ENCODE measurements around the gene TSC22D2.
"Not testable (repeated sequence)": the region's sequence is repeated elsewhere in the genome, so short reads cannot be mapped to it uniquely, and the experiment has no call there.

TSC22D2 gene

DNA sequence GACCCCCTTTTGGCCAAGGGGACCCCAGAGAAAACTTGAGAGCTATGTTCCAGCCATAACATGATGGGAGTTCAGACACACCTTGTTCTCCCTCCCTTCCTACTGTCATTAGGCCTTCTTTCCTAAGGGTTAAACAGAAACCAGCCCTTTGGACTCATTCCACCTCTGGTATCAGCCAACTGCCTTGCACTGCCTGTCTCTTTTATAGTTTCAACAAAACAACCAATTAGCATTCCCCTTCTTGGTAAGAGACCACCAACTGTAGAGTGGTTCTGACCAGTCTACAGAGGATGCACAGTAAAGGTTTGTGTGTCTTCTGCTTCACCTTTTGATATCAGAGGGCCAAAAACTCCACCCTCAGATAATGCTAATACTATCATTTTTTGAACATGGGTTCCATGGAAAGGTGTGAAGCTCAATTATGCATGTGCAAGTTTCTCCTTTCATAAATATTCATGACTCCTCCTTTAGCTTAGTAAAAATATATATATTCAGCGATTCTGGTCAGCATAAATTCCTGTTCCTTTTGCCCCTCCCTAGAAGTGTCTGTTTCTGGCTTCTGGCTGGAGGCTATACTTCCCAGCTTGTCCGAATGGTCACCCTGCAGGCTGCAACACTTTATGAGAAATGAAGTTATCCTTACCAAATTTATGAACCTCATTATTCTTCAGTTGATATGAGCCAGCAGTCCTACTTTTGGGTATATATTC lies 82.3 kb downstream of the TSC22D2 start:
- DNase-seq = no peak

DNA sequence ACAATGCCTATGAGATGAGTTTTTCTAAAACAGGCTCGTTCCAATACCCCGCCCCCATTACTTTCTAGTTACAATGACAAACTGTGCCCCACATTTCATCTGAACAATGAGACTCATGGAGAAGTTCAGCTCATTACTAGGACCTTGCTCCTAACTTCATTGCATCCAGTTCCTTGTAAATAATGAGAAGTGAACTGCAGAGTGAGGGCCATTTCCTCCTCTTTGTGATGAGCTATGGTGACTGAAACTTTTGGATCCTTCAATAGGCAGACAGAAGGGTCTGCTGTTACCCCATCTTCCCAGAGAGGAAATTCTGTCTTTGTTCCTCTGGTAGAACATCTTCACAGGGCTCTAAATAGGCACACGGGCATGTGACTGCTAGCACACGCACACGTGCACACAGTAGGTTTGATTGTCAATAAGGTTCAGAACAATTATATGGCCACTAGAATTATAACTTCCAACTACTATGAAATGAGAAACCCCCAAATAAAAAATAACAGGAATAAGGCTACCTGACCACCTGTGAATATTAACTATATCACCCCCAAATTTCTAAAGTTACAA lies 86.4 kb downstream of the TSC22D2 start:
- DNase-seq = no peak

- DNase-seq = no peak
These were observed 87.1 kb downstream of the TSC22D2 start for GRCh38 chr3:150495149-150495548.

GRCh38 chr3:150495563-150496168 lies 87.6 kb downstream of the TSC22D2 start:
- peak; percentile 18 for DNase-seq

GRCh38 chr3:150497956-150498355 lies 89.9 kb downstream of the TSC22D2 start:
- no peak for DNase-seq

GRCh38 chr3:150500960-150501359 lies 92.9 kb downstream of the TSC22D2 start:
- DNase-seq = not testable (repeated sequence)

DNA sequence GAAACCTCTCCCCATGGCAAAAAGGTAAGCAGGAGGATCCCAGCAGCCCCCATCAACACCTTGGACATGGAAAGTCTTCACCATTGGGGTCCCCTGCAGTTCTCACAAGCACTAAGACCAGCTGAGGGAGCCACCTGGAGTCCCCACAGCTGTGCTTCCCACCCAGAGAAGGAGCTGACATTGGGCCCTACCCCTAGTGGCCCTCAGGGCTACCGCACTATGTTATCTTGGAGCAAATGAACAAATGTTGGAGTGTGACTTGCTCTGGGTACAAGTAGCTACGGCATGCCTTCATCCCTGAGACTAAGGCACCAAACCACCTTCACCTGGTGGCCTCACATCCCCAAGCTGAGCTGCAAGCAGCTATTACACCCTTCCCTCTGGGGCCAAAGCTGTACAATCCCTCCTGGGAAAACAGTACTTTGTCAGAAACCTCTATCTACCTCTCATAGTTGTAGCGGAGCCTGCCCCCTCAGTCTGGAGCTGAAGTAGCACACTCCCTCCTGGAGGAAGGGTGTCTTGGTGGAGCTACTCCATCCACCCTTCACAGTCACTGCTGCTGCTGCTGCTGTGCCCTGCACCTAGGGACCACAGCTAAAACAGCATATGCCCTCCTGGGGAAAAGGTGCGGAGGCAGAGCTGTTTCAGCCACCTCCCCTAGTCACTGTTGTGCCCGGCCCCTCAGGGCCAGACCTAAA lies 95.5 kb downstream of the TSC22D2 start:
- DNase-seq = no peak

GRCh38 chr3:150504483-150504882 lies 96.4 kb downstream of the TSC22D2 start:
- DNase-seq = no peak

DNA sequence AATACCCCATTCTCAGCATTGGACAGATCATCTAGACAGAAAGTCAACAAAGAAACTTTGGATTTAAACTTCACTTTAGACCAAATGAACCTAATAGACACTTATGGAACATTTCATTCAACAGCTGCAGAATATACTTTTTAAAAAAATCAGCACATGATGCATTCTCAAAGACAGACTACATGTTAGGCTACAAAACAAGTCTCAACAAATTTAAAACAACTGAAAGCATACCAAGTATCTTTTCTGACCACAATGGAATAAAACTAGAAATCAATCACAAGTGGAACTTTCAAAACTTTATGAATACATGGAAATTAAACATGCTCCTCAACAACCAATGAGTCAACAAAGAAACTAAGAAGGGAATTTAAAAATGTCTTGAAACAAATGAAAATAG lies 100.3 kb downstream of the TSC22D2 start:
- no peak for DNase-seq

DNA sequence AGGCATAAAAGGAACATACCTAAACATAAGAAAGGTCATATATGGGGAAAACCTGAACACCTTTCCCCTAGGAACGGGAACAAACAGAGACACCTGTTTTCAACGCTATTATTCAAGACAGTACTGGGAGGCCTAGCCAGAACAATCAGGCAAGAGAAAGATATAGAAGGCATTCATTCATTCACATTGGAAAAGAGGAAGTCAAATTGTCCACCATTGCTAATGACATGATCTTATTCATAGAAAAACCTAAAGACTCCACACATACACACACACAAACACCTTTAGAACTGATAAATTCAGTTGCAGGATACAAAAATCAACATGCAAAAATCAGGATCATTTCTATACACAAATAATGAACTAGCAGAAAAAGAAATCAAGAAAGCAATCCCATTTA lies 101.7 kb downstream of the TSC22D2 start:
- no peak for DNase-seq

DNA sequence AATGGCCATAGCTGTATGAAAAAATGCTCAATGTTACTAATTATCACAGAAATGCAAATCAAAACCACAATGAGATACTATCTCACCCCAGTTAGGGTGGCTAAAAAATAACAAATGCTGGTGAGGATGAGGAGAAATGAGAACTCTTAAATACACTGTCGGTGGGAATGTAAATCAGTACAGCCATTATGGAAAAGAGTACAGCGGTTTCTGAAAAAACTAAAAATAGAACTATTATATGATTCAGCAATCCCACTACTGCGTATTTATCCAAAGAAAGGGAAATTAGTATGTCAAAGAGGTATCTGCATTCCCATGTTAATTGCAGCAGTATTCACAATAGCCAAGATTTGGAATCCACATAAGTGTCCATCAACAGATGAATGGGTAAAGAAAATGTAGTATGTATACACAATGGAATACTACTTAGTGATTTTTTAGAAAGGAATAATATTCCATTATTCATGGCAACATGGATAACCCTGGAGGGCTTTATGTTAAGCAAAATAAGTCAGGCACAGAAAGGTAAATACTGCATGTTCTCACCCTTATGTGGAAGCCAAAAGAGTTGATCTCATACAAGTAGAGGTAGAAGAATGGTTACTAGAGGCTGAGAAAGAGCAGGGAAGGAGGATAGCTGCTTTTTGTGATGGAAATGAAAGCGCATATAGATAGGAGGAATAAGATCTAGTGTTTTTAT lies 103.2 kb downstream of the TSC22D2 start:
- no peak for DNase-seq

DNA sequence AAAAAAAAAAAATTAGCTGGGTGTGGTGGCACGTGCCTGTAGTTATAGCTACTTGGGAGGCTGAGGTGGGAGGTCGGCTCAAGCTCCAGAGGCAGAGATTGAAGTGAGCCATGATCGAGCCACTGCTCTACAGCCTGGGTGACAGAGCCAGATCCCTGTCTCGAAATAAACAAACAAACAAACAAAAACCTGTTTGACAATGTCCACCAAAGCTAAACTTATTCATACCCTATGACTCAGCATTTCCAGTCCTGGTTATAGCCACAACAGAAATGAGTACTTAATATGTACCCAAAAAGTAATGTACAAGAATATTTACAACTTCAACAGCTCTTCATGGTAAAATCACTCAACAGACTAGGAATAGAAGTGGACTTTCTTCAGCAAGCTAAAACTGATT lies 107.1 kb downstream of the TSC22D2 start:
- DNase-seq = no peak
